OCI-LY3 (cell line): ENCODE data around the gene NOC3L.

Experiments used
- H2AFZ ChIP-seq: fragments of 200-600, 300-600 bp; shearing (Covaris generic); 2 replicates; pipeline ENCODE4 v1.6.0; 2014; ENCODE audit warnings: antibody characterized with exemption, low read depth, low read length
- H3K27ac ChIP-seq: fragments of 200-600, 300-600 bp; sonication (generic); 2 replicates; pipeline ENCODE4 v1.5.1; 2014; ENCODE audit warnings: mild to moderate bottlenecking, low read length, moderate library complexity, mixed read lengths
- H3K27me3 ChIP-seq: fragments of 200-600, 300-600 bp; sonication (generic); 2 replicates; pipeline ENCODE4 v1.6.1; 2014; ENCODE audit warnings: low read depth, low read length, mixed read lengths
- H3K36me3 ChIP-seq: fragments of 200-600, 300-600 bp; sonication (generic); replicated peaks from 2 replicates; pipeline ENCODE3; 2014; ENCODE audit warnings: low read depth, low read length, mixed read lengths
- H3K4me1 ChIP-seq: fragments of 300-600, 200-600 bp; sonication (generic); 2 replicates; pipeline ENCODE4 v1.6.1; 2014; ENCODE audit warnings: low read length, mixed read lengths
- H3K4me2 ChIP-seq: fragments of 200-600, 300-600 bp; sonication (generic); 2 replicates; pipeline ENCODE4 v1.6.1; 2014; ENCODE audit warnings: low read length, mixed read lengths
- H3K4me3 ChIP-seq: fragments of 300-600, 200-600 bp; sonication (generic); 2 replicates; pipeline ENCODE4 v1.5.1; 2014; ENCODE audit warnings: antibody characterized with exemption, mild to moderate bottlenecking, low read length, moderate library complexity
- H3K79me2 ChIP-seq: fragments of 300-600, 200-600 bp; shearing (Covaris generic); 2 replicates; pipeline ENCODE4 v1.6.1; 2014; ENCODE audit warnings: mild to moderate bottlenecking, low read length, mixed read lengths
- H3K9ac ChIP-seq: fragments of 300-600, 200-600 bp; shearing (Covaris generic); 2 replicates; pipeline ENCODE4 v1.6.0; 2014; ENCODE audit warnings: mild to moderate bottlenecking, low read length, moderate library complexity
- H3K9me3 ChIP-seq: fragments of 200-600, 300-600 bp; shearing (Covaris generic); 2 replicates; pipeline ENCODE4 v1.6.1; 2014; ENCODE audit warnings: low read length, mixed read lengths; ENCODE audit not compliant: insufficient read depth
- H4K20me1 ChIP-seq: fragments of 200-600, 300-600 bp; sonication (generic); 2 replicates; pipeline ENCODE4 v1.6.1; 2016; ENCODE audit warnings: low read length, mixed read lengths; ENCODE audit not compliant: insufficient read depth
- CTCF ChIP-seq: fragments of 200-600, 300-600 bp; sonication (generic); IDR thresholded peaks from 2 replicates; pipeline ENCODE4 v1.5.1; 2014; ENCODE audit warnings: antibody characterized with exemption, low read length, low read depth
- EZH2phosphoT487 ChIP-seq: fragments of 200-600 bp; shearing (Covaris generic); IDR thresholded peaks from 2 replicates; pipeline ENCODE4 v1.6.1; 2018; ENCODE audit warnings: antibody characterized with exemption, mixed run types, low read depth

NOC3L gene

GRCh38 chr10:94407668-94408067, 44.9 kb upstream of the NOC3L start:
- H3K9me3 ChIP-seq = no peaks in the 10 kb centered on the region
- no peak overlapping the region for H3K4me3 ChIP-seq
- no peak overlapping the region for H3K4me2 ChIP-seq
- no peak for TF ChIP-seq EZH2phosphoT487
- H3K27ac ChIP-seq = no peak overlapping the region
- H3K4me1 ChIP-seq = peaks cover 23% of the 10 kb centered on the region
- no peak overlapping the region for H2AFZ ChIP-seq
- H4K20me1 ChIP-seq = peaks cover 24% of the 10 kb centered on the region
- H3K36me3 ChIP-seq = no peaks in the 10 kb centered on the region
- H3K27me3 ChIP-seq = no peaks in the 10 kb centered on the region
- peaks cover 85% of the 10 kb centered on the region for H3K79me2 ChIP-seq
- no peak overlapping the region for H3K9ac ChIP-seq

DNA sequence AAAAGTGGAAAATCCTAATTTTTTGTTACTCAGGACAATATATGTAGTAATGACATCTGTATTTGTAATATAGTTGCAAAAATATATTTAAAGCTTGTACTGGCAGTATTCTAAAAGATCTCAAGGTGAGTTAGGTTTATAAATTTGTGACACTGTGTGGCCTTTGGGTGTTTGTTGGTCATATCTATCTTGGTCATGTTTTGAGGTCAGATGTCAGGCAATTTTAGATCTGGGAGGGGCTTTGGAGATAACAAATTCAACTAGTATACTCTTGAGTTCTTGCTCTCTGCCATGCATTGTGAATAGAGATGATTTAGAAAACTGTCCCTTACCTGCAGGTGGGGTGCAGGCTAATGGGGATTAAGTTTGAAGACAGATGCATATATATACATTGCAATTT, 42.7 kb upstream of the NOC3L start:
- Histone ChIP-seq H3K79me2 (peaks cover 72% of the 10 kb centered on the region), H3K9me3 (no peaks in the 10 kb centered on the region), H3K36me3 (no peaks in the 10 kb centered on the region), H2AFZ (no peak overlapping the region), H4K20me1 (peaks cover 14% of the 10 kb centered on the region), H3K4me3 (peak overlapping the region; percentile 99; the same call in 1 of the 2 replicates), H3K4me1 (peaks cover 18% of the 10 kb centered on the region), H3K27ac (no peak overlapping the region), H3K27me3 (no peaks in the 10 kb centered on the region), H3K9ac (0 out of 2 replicates have a peak overlapping the region, but pooled peaks have one; percentile 13), H3K4me2 (peak overlapping the region; percentile 88)
- no peak for TF ChIP-seq CTCF
- TF ChIP-seq EZH2phosphoT487 = no peak

GRCh38 chr10:94403380-94404213, 40.9 kb upstream of the NOC3L start:
- no peaks in the 10 kb centered on the region for H3K9me3 ChIP-seq

DNA sequence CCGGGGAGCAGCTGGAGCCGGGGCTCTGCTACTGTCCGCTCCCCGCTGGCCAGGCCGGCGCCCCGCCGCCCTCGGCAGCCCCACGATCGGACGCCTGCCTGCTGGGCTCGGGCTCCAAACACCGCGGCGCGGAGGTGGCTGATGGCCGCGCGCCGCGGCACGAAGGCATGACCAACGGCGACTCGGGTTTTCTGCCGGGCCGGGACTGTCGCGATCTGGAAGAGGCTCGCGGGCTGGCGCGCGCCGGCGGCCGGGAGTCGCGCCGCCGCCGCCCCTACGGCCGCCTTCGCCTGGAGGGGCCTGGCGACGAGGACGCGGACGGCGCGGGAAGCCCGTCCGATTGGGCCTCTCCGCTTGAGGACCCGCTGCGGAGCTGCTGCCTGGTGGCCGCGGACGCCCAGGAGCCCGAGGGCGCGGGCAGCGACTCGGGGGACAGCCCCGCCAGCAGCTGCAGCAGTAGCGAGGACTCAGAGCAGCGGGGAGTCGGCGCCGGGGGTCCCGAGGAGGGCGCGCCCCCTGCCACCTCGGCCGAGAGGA, 40.2 kb upstream of the NOC3L start:
- Histone ChIP-seq H2AFZ (no peak overlapping the region; the same call in none of the 2 replicates), H3K4me1 (peaks cover 11% of the 10 kb centered on the region), H3K9ac (peak overlapping the region; percentile 92), H3K27me3 (no peaks in the 10 kb centered on the region), H3K27ac (peak overlapping the region; percentile 81), H3K4me3 (peak overlapping the region; percentile 99), H4K20me1 (peaks cover 11% of the 10 kb centered on the region), H3K36me3 (no peaks in the 10 kb centered on the region), H3K9me3 (no peaks in the 10 kb centered on the region), H3K4me2 (peak overlapping the region; percentile 88), H3K79me2 (peaks cover 54% of the 10 kb centered on the region)
- no peak for TF ChIP-seq EZH2phosphoT487

More at GRCh38 chr10:94403380-94404213, 40.9 kb upstream of the NOC3L start:
- H3K27ac ChIP-seq = peak overlapping the region; percentile 81
- H3K36me3 ChIP-seq = no peaks in the 10 kb centered on the region
- peaks cover 11% of the 10 kb centered on the region for H4K20me1 ChIP-seq
- no peaks in the 10 kb centered on the region for H3K27me3 ChIP-seq
- peaks cover 12% of the 10 kb centered on the region for H3K4me1 ChIP-seq
- H3K9ac ChIP-seq = peak overlapping the region; percentile 92
- peak overlapping the region; percentile 88 for H3K4me2 ChIP-seq
- H2AFZ ChIP-seq = peak overlapping the region; percentile 46; the same call in 1 of the 2 replicates
- peaks cover 61% of the 10 kb centered on the region for H3K79me2 ChIP-seq
- peak overlapping the region; percentile 99 for H3K4me3 ChIP-seq
- TF ChIP-seq CTCF = no peak
- no peak for TF ChIP-seq EZH2phosphoT487
